Body of pancreas (tissue), 4 donors: ENCODE results near the gene SULT1C4.

Experiments used
- POLR2A ChIP-seq, 3 donors: fragments of 450-650 bp; IDR thresholded peaks; one replicate each; pipeline ENCODE4 v1.6.1; 2016; ENCODE audit warnings: antibody characterized with exemption in 3 of 3, mild to moderate bottlenecking in 2 of 3
- TF ChIP-seq, protein P1 (sequence below), 7 experiments: fragments of 450-650 bp in 4 of 7; fragments of 200-600 bp in 3 of 7; sonication (generic) in 3 of 7; IDR thresholded peaks; one replicate each; pipeline ENCODE4 v1.5.1; 2016 to 2019; ENCODE audit warnings: antibody characterized with exemption in 7 of 7

DNA sequence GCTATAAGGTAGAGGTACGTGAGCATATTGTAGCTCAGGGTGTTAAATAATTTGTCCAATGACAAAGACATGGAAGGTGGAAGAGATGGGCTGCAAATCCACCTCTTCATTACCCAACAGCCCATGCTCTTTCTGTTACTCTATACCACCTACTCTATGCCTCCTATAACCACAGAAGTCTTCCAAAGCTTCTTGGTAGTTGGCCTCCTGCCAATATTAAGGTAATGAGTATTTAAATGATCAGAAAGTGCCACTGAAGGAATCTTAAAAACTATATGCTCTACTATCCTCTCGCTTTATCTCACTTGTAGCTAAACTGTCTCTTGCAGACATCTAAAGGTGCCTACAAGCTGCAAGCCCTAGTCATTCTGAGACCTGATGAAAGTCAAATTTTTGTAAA is 48.0 kb upstream of the SULT1C4 start:
- TF ChIP-seq, protein P1, sequence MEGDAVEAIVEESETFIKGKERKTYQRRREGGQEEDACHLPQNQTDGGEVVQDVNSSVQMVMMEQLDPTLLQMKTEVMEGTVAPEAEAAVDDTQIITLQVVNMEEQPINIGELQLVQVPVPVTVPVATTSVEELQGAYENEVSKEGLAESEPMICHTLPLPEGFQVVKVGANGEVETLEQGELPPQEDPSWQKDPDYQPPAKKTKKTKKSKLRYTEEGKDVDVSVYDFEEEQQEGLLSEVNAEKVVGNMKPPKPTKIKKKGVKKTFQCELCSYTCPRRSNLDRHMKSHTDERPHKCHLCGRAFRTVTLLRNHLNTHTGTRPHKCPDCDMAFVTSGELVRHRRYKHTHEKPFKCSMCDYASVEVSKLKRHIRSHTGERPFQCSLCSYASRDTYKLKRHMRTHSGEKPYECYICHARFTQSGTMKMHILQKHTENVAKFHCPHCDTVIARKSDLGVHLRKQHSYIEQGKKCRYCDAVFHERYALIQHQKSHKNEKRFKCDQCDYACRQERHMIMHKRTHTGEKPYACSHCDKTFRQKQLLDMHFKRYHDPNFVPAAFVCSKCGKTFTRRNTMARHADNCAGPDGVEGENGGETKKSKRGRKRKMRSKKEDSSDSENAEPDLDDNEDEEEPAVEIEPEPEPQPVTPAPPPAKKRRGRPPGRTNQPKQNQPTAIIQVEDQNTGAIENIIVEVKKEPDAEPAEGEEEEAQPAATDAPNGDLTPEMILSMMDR (IDR thresholded peaks at IDR 0.05) = no peak
- TF ChIP-seq POLR2A (IDR thresholded peaks at IDR 0.05) = no peak
